Right atrium auricular region (tissue), 2 donors: ENCODE data around the gene CNPY1. TPM values are rescaled to one million over a fixed set of nuclear protein-coding genes. Genes with fewer than 3 reads are reported as not detected.

Source experiments
- DNase-seq: peaks from one replicate; pipeline ENCODE4 v3.0.0-alpha.2; 2019; ENCODE audit warnings: low spot score
- H3K27ac ChIP-seq, 2 donors: fragments of 200-600 bp; sonication (generic); 1 replicate in 1 of 2; 2 replicates in 1 of 2; pipeline ENCODE4 v1.5.1; 2016 to 2019
- H3K27me3 ChIP-seq, 2 donors: fragments of 200-600 bp; sonication (generic); one replicate each; pipeline versions ENCODE4 v1.5.1 to v1.6.0; 2017 to 2019
- H3K36me3 ChIP-seq: fragments of 200-600 bp; sonication (generic); one replicate; pipeline ENCODE4 v1.5.1; 2016
- H3K4me1 ChIP-seq, 2 donors: fragments of 200-600 bp; sonication (generic); one replicate each; pipeline versions ENCODE4 v1.5.1 to v1.6.0; 2017 to 2019
- H3K4me3 ChIP-seq, 2 donors: fragments of 200-600 bp; sonication (generic); 1 replicate in 1 of 2; 2 replicates in 1 of 2; pipeline ENCODE4 v1.5.1; 2017 to 2019; ENCODE audit warnings: mild to moderate bottlenecking in 1 of 2, moderate library complexity in 1 of 2
- H3K9me3 ChIP-seq, 2 donors: fragments of 200-600 bp; sonication (generic); one replicate each; pipeline ENCODE4 v1.5.1; 2019
- total RNA-seq, 2 donors: library from RNA; depleted of rRNA; stranded (reverse); fragments of >200 nt; gene quantifications; one replicate each; pipeline ENCODE4 v1.1.0, GENCODE V29; 2016
- TF ChIP-seq, protein P1 (sequence below), 2 donors: fragments of 200-600 bp; sonication (generic); IDR thresholded peaks; one replicate each; pipeline ENCODE4 v1.5.1; 2019; ENCODE audit warnings: antibody characterized with exemption in 2 of 2

The CNPY1 gene
- total RNA-seq, 2 donors from 2014 or later = not detected

DNA sequence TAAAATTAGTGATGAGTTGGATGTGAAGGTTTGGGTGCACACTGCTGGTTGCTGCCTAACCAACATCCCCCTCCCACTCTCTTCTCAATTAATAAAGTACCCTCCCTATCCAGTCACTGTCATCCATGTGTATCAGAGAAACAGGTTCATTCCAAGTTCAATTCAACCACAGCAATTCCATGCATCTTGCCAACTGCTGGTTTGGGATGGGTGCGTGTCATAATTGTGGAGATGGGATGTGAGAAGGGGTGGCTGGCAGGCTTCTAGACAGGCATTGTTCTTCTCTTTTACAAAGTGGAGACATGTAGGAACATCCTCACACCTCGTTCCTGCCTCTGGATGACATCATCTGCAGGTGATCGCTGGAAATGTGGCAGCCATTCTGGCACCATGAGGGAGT is 7.5 kb upstream of the CNPY1 start:
- Histone ChIP-seq H3K4me3 (no peak overlapping the region), H3K27ac (no peak overlapping the region), H3K36me3 (no peaks in the 10 kb centered on the region), H3K4me1 (no peaks in the 10 kb centered on the region), H3K9me3 (no peaks in the 10 kb centered on the region), H3K27me3 (no peaks in the 10 kb centered on the region)
- TF ChIP-seq, protein P1, sequence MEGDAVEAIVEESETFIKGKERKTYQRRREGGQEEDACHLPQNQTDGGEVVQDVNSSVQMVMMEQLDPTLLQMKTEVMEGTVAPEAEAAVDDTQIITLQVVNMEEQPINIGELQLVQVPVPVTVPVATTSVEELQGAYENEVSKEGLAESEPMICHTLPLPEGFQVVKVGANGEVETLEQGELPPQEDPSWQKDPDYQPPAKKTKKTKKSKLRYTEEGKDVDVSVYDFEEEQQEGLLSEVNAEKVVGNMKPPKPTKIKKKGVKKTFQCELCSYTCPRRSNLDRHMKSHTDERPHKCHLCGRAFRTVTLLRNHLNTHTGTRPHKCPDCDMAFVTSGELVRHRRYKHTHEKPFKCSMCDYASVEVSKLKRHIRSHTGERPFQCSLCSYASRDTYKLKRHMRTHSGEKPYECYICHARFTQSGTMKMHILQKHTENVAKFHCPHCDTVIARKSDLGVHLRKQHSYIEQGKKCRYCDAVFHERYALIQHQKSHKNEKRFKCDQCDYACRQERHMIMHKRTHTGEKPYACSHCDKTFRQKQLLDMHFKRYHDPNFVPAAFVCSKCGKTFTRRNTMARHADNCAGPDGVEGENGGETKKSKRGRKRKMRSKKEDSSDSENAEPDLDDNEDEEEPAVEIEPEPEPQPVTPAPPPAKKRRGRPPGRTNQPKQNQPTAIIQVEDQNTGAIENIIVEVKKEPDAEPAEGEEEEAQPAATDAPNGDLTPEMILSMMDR (IDR thresholded peaks at IDR 0.05) = no peak
- no peak for DNase-seq

DNA sequence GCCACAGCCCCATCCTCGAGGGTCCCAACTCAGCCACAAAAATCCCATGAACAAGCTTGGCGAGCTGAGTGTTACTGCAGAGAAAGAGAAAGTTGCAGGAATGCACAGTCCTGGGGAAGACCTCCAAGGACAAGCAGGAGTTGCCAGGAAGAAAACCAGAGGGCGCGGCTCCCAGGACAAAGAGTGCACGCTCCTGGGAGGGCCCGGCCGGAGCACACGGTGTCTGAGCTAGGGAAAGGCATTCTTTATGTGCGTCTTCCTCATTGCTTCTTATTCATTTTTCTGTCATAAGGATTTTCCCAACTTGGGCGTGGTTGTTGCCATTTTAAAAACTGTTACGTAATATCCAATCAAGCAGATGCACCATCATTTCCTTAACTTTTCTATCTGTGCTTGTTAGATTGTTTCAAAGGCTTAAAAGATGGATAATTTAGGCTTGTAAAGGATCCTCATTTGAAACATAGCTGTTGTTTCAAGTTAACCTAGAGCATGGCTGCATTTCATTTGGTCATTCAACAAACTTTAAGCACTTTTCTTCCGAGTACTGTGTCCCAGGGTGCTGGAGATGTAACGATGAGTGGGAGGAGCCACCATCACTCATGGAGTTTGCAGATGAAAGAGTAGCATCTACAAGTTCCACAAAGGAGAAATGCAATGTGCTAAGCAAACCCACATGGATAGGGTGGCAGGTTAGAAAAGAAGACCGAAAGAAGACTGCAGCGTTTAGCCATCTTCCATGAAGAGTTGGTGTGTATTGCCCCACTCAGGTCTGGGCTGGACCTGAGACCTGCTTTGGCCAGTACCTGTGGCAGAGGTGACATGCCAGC is 5.6 kb upstream of the CNPY1 start:
- no peak overlapping the region for H3K4me3 ChIP-seq
- TF ChIP-seq, protein P1 (IDR thresholded peaks at IDR 0.05) = no peak
- H3K27me3 ChIP-seq = no peaks in the 10 kb centered on the region
- H3K4me1 ChIP-seq = no peaks in the 10 kb centered on the region
- no peak overlapping the region for H3K27ac ChIP-seq
- DNase-seq = no peak
- no peaks in the 10 kb centered on the region for H3K36me3 ChIP-seq
- H3K9me3 ChIP-seq = no peaks in the 10 kb centered on the region

- Histone ChIP-seq H3K36me3 (no peaks in the 10 kb centered on the region), H3K4me1 (no peaks in the 10 kb centered on the region), H3K9me3 (no peaks in the 10 kb centered on the region), H3K4me3 (no peak overlapping the region), H3K27me3 (no peaks in the 10 kb centered on the region), H3K27ac (no peak overlapping the region)
- DNase-seq = no peak
- TF ChIP-seq, protein P1 (IDR thresholded peaks at IDR 0.05) = no peak
These were observed 4.6 kb upstream of the CNPY1 start for GRCh38 chr7:155550916-155551315.

GRCh38 chr7:155549226-155549625 is 2.9 kb upstream of the CNPY1 start:
- Histone ChIP-seq H3K27ac (no peak overlapping the region), H3K36me3 (no peaks in the 10 kb centered on the region), H3K9me3 (no peaks in the 10 kb centered on the region), H3K4me3 (no peak overlapping the region), H3K27me3 (no peaks in the 10 kb centered on the region), H3K4me1 (no peaks in the 10 kb centered on the region)
- TF ChIP-seq, protein P1 (IDR thresholded peaks at IDR 0.05) = no peak
- DNase-seq = no peak

DNA sequence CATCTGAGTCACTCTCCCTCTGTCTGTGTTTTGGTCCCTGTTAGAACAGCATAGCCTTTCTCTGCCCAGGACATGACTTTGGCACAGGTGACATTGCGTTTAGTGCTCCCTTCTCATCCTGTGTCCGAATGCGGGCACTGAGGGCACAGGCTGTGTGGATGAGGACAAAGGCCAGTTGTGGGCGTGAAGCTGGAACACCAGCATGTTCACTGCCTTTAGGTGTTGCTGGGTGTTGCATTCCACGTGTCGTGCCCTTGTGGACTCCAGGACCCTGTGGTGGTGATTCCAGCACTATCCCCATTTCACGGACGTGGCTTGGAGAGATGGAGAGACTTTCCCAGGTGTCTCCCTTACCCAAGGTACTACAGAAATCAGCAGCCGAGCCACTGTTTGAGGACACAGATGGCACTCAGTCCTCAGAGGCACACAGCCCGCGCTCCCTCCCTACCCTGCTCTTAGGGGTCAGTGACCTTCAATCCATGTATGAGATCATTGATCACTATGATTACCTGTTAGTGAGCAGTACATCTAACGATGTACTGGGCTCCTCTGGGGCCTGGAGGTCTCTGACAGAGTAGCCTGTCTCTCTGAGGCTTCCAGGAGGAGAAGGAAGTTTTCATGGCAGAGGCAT is 917 bp upstream of the CNPY1 start:
- TF ChIP-seq, protein P1 (IDR thresholded peaks at IDR 0.05) = no peak
- no peak for DNase-seq
- no peaks in the 10 kb centered on the region for H3K4me1 ChIP-seq

More for the DNA sequence above, 917 bp upstream of the CNPY1 start:
- Histone ChIP-seq H3K4me3 (no peak overlapping the region), H3K36me3 (no peaks in the 10 kb centered on the region), H3K9me3 (no peaks in the 10 kb centered on the region), H3K27ac (no peak overlapping the region), H3K27me3 (no peaks in the 10 kb centered on the region)
